HEK293 (cell line): ENCODE data around the gene PYGM.

Experiments used
- CTCF ChIA-PET: fragments of 350-600 bp; formaldehyde crosslinking; extraction: SDS; loops from one replicate; lab custom pipeline; 2021; ENCODE audit warnings: antibody characterized with exemption; lab: Yijun Ruan, JAX
- POLR2A ChIA-PET: fragments of 300-600 bp; formaldehyde crosslinking; extraction: SDS; loops from one replicate; lab custom pipeline; 2020; ENCODE audit warnings: antibody characterized with exemption, inconsistent platforms; lab: Yijun Ruan, JAX
- H3K27ac ChIP-seq: fragments of 200-500 bp; sonication (Bioruptor generic); 2 replicates; pipeline ENCODE4 v1.5.1; 2014; ENCODE audit warnings: low read depth, low read length, control low read depth, inconsistent platforms; ENCODE audit errors: extremely low read depth
- H3K36me3 ChIP-seq, 2 experiments: fragments of 200-500 bp in 1 of 2; sonication (Bioruptor generic) in 1 of 2; 1 replicate in 1 of 2; 2 replicates in 1 of 2; pipeline ENCODE4 v1.5.1; 2014 to 2017; ENCODE audit warnings: inconsistent platforms in 2 of 2, low read length in 2 of 2; ENCODE audit not compliant: control insufficient read depth in 2 of 2, insufficient read depth in 1 of 2
- H3K4me1 ChIP-seq: fragments of 200-500 bp; sonication (Bioruptor generic); 2 replicates; pipeline ENCODE4 v1.5.1; 2014; ENCODE audit warnings: mild to moderate bottlenecking, low read length, inconsistent platforms; ENCODE audit not compliant: control insufficient read depth, insufficient read depth
- H3K4me3 ChIP-seq: 2 replicates; pipeline ENCODE4 v1.5.1; 2011; ENCODE audit warnings: low read depth, mild to moderate bottlenecking, control low read depth, low read length, moderate library complexity
- H3K9me3 ChIP-seq: fragments of 200-500 bp; sonication (Bioruptor generic); 2 replicates; pipeline ENCODE4 v1.5.1; 2014; ENCODE audit warnings: low read depth, low read length, inconsistent platforms; ENCODE audit not compliant: control insufficient read depth, insufficient read depth
- MYNN ChIP-seq: fragments of 450-650 bp; formaldehyde crosslinking; IDR thresholded peaks from 2 replicates; pipeline ENCODE4 v1.5.1; 2016; ENCODE audit warnings: missing biosample characterization, missing genetic modification characterization, borderline replicate concordance
- MZF1 ChIP-seq: fragments of 450-650 bp; formaldehyde crosslinking; IDR thresholded peaks from 2 replicates; pipeline ENCODE4 v1.5.1; 2017; ENCODE audit warnings: missing biosample characterization, missing genetic modification characterization, borderline replicate concordance
- SP2 ChIP-seq: fragments of 450-650 bp; formaldehyde crosslinking; IDR thresholded peaks from 2 replicates; pipeline ENCODE4 v1.5.1; 2016; ENCODE audit warnings: missing biosample characterization, missing genetic modification characterization
- TRIM28 ChIP-seq: IDR thresholded peaks from 2 replicates; pipeline ENCODE4 v1.6.1; 2011; ENCODE audit warnings: low read length, control low read depth, borderline replicate concordance
- ZNF791 ChIP-seq: fragments of 450-650 bp; formaldehyde crosslinking; IDR thresholded peaks from 2 replicates; pipeline ENCODE4 v1.5.1; 2016; ENCODE audit warnings: missing biosample characterization, missing genetic modification characterization
- ZSCAN5A ChIP-seq: fragments of 450-650 bp; formaldehyde crosslinking; IDR thresholded peaks from 2 replicates; pipeline ENCODE4 v1.5.1; 2016; ENCODE audit warnings: missing biosample characterization, missing genetic modification characterization
- TF ChIP-seq, protein P1 (sequence below): fragments of 450-650 bp; formaldehyde crosslinking; IDR thresholded peaks from 2 replicates; pipeline ENCODE4 v1.5.1; 2016; ENCODE audit warnings: missing biosample characterization, missing genetic modification characterization

PYGM gene

GRCh38 chr11:64731601-64732000 lies 28.2 kb downstream of the PYGM start:
- ChIA-PET POLR2A (no interaction called here), CTCF (no interaction called here)

GRCh38 chr11:64729851-64730382 lies 29.9 kb downstream of the PYGM start:
- no peak overlapping the region for H3K4me3 ChIP-seq
- no peak overlapping the region for H3K27ac ChIP-seq
- ChIA-PET POLR2A (no interaction called here), CTCF (interaction anchor here (0.7 kb wide), 1 partner anchor 374 kb away, joined by 3 read pairs; no protein-coding TSS in a partner anchor)
- no peaks in the 10 kb centered on the region for H3K9me3 ChIP-seq
- no peaks in the 10 kb centered on the region for H3K4me1 ChIP-seq
- no peaks in the 10 kb centered on the region for H3K36me3 ChIP-seq
- TF ChIP-seq TRIM28: no peak
- TF ChIP-seq, protein P1, sequence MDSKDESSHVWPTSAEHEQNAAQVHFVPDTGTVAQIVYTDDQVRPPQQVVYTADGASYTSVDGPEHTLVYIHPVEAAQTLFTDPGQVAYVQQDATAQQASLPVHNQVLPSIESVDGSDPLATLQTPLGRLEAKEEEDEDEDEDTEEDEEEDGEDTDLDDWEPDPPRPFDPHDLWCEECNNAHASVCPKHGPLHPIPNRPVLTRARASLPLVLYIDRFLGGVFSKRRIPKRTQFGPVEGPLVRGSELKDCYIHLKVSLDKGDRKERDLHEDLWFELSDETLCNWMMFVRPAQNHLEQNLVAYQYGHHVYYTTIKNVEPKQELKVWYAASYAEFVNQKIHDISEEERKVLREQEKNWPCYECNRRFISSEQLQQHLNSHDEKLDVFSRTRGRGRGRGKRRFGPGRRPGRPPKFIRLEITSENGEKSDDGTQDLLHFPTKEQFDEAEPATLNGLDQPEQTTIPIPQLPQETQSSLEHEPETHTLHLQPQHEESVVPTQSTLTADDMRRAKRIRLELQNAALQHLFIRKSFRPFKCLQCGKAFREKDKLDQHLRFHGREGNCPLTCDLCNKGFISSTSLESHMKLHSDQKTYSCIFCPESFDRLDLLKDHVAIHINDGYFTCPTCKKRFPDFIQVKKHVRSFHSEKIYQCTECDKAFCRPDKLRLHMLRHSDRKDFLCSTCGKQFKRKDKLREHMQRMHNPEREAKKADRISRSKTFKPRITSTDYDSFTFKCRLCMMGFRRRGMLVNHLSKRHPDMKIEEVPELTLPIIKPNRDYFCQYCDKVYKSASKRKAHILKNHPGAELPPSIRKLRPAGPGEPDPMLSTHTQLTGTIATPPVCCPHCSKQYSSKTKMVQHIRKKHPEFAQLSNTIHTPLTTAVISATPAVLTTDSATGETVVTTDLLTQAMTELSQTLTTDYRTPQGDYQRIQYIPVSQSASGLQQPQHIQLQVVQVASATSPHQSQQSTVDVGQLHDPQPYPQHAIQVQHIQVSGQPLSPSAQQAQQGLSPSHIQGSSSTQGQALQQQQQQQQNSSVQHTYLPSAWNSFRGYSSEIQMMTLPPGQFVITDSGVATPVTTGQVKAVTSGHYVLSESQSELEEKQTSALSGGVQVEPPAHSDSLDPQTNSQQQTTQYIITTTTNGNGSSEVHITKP: peak; percentile 84
- no peak for TF ChIP-seq ZNF791 (tag by site-specific recombination)
- TF ChIP-seq SP2: peak; percentile 37
- TF ChIP-seq, all 188 proteins: peak for 2

More at GRCh38 chr11:64731601-64732000, 28.2 kb downstream of the PYGM start:
- no peaks in the 10 kb centered on the region for H3K4me1 ChIP-seq
- no peak overlapping the region for H3K4me3 ChIP-seq
- no peak for TF ChIP-seq MZF1 (tag by site-specific recombination)
- TF ChIP-seq, protein P1: 0 out of 2 replicates have a peak, but pooled peaks have one; percentile 29
- TF ChIP-seq, all 188 proteins: peak for 1
- Histone ChIP-seq H3K27ac (no peak overlapping the region), H3K9me3 (no peaks in the 10 kb centered on the region), H3K36me3 (no peaks in the 10 kb centered on the region)

DNA sequence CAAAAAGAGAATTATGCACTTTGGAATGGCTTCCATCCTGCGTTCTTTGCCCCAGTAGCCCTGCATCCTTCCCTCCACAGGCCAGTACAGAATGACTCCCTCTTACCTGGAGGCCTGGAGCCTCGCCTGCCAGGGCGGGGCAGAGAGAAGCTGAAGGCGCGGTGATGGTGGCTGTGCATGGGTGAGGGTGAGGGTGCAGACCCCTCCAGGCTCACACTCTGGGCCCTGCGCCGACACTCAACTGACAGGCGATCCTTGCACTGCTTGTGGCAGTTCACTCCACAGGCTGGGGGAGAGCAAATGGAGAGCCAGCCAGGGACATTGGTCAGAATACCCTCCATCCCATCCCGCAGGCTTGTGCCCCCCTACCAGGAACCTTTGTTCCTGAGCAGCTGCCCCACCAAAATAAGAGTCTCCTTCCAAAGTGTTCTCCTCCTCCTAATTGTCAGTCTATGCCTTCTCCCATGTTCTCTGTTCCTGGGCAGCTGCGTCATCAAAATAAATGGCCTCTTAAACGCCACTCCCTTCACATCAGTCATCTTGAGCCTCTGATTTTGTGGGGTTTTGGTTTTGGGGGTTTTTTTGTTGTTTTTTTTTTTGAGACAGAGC lies 30.9 kb downstream of the PYGM start:
- POLR2A ChIA-PET: no interaction called here
- no peaks in the 10 kb centered on the region for H3K36me3 ChIP-seq
- no peaks in the 10 kb centered on the region for H3K4me1 ChIP-seq
- CTCF ChIA-PET: interaction anchor here (0.6 to 0.7 kb wide), 2 partner anchors 18 to 81 kb away, joined by 3 to 4 read pairs; no protein-coding TSS in a partner anchor
- H3K27ac ChIP-seq: no peak overlapping the region
- no peaks in the 10 kb centered on the region for H3K9me3 ChIP-seq
- H3K4me3 ChIP-seq: no peak overlapping the region
- TF ChIP-seq ZSCAN5A (tag by site-specific recombination) (no peak), MYNN (tag by site-specific recombination) (peak; percentile 79; the same call in 1 of the 2 replicates)
- TF ChIP-seq, all 188 proteins: peak for 1
